Stimulated activated effector memory CD8-positive, alpha-beta T cell treated with anti-CD3 and anti-CD28 coated beads, Interleukin-12 subunit alpha, Interleukin-12 subunit beta, amount 100 ng/mL, for 72 hours (primary cell): ENCODE results near the gene MRPL21.
"Not testable (repeated sequence)": the region's sequence is repeated elsewhere in the genome, so short reads cannot be mapped to it uniquely, and the experiment has no call there.

Source experiments
- ATAC-seq: fragments of 150-1000 bp; cut with Tn5 transposase; 2 replicates; pipeline ENCODE4 v1.10.0; 2021
- DNase-seq, 2 donors: peaks; one replicate each; pipeline ENCODE4 v3.0.0; 2021 to 2022; ENCODE audit warnings: low spot score in 2 of 2
- H3K27ac Mint-ChIP-seq: one replicate; pipeline ENCODE4 v1.8.0; 2022; ENCODE audit warnings: mild to moderate bottlenecking, mixed read lengths
- H3K36me3 Mint-ChIP-seq: one replicate; pipeline ENCODE4 v1.8.0; 2022; ENCODE audit warnings: mild to moderate bottlenecking, mixed read lengths
- H3K4me1 Mint-ChIP-seq: one replicate; pipeline ENCODE4 v1.8.0; 2022; ENCODE audit warnings: mixed read lengths
- H3K4me3 Mint-ChIP-seq: one replicate; pipeline ENCODE4 v1.8.0; 2022; ENCODE audit warnings: mild to moderate bottlenecking, mixed read lengths
- H3K9me3 Mint-ChIP-seq: one replicate; pipeline ENCODE4 v1.8.0; 2022; ENCODE audit warnings: mixed read lengths

The MRPL21 gene

DNA sequence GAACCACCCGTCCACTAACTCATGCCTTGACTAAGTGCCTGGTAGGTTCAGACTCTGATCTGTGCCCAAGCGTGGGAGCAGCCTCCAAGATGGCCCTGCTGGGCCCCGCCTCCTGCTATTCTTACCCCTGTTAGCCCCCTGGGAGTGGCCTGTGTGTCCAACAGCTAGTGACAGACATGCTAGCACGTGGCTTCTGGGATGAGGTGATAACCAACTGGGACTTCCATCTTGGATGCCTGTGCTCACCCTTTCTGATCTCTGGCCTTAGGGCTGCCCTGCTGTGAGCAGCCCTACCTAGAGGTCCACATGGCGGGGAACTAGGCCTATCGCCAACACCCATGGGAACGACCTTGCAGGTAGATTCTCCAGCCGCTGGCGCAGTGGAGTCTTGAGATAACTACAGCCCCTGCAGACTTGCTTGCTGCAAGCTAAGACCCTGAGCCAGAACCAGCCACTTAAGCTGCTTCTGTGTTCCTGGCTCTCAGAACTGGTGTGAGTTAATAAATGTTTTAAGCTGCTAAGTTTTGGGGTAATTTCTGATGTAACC lies 2.7 kb downstream of the MRPL21 start:
- no peak for ATAC-seq
- no peak overlapping the region for H3K27ac Mint-ChIP-seq
- peaks cover 52% of the 10 kb centered on the region for H3K4me1 Mint-ChIP-seq
- H3K4me3 Mint-ChIP-seq = no peak overlapping the region
- H3K9me3 Mint-ChIP-seq = no peaks in the 10 kb centered on the region
- H3K36me3 Mint-ChIP-seq = peaks cover 57% of the 10 kb centered on the region
- no peak for DNase-seq

DNA sequence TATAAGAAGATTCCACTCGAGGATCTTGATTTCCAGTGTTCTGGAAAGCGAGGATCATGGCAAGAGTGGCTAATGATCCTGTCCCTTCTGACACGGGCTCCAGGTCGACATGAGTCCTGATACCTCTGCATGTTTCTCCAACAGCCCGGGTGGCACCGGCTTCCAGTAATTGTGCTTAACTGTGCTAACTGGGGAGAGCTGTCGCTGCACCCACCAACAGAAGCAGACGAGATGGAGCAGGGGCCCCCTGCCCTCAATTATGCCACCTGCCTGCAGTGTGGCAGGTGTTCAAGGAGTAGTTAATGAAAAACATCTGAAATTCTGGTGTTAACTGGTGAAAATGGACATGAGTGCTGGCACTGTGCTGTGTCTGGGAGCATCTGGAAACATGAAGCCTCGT lies 6.2 kb downstream of the MRPL21 start:
- no peak overlapping the region for H3K27ac Mint-ChIP-seq
- no peak for ATAC-seq
- peaks cover 19% of the 10 kb centered on the region for H3K4me1 Mint-ChIP-seq
- no peak for DNase-seq
- H3K36me3 Mint-ChIP-seq = peaks cover 82% of the 10 kb centered on the region
- no peak overlapping the region for H3K4me3 Mint-ChIP-seq
- no peaks in the 10 kb centered on the region for H3K9me3 Mint-ChIP-seq

DNA sequence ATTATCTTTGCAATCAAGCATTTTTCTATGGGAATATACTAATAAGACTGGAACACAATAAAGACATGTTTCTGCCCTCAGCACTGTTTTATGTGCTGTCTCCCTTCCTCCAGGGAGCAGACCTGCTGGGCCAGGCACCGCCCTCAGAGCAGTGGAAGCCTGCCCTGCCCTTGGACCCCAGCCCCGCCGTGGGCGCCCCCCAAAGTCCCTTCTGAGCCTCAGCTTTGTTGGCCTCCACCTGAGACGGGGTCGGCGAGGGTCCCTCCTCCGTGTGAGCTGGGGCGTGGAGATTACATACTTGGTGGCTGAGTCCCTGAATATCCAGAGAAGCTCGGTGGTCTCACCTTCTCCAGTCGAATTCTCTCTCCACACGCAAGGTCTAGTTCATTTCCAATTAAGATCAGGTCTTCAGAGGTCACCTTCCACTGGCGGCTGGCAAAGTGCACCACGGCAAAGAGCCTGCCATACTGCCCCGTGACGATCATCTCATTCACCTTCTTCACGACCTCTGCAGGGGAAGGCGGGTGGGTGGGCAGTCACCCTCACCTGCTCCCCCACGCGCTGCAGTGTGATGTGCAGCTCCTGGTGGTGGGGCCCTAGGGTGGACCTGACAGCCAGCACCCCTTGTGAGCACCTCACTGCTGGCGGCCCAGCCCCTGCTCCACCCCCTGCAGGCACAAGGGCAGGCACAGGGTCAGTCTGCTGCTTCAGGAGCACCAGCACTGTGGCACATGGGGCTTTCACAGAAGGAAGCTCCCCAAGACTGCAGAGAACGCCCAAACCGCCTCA lies 7.3 kb downstream of the MRPL21 start:
- Mint-ChIP-seq H3K4me1 (peaks cover 8% of the 10 kb centered on the region), H3K27ac (no peak overlapping the region), H3K9me3 (no peaks in the 10 kb centered on the region), H3K36me3 (peaks cover 90% of the 10 kb centered on the region), H3K4me3 (no peak overlapping the region)
- no peak for ATAC-seq
- DNase-seq = no peak

DNA sequence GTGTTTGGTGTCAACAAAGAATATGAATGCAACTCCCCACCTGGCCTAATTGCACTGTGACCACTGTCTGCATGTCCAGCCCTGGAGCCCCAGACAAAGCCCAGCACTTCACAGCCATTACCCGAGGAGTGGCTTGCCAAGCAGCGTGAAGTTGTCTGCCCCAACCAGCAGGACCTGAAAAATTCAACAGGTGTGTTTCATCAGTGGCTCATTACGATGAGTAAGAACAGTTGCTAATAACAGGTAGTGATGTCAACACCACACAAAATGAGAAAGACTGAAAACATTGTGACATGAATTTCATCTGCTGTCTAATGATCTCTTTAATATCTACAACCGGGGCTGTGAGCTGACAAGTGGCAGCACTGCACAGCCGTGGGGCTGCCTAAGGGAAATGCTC lies 10.3 kb downstream of the MRPL21 start:
- H3K27ac Mint-ChIP-seq = no peak overlapping the region
- no peaks in the 10 kb centered on the region for H3K4me1 Mint-ChIP-seq
- no peaks in the 10 kb centered on the region for H3K9me3 Mint-ChIP-seq
- ATAC-seq (no peak), DNase-seq (no peak)
- peaks cover 75% of the 10 kb centered on the region for H3K36me3 Mint-ChIP-seq
- H3K4me3 Mint-ChIP-seq = no peak overlapping the region

DNA sequence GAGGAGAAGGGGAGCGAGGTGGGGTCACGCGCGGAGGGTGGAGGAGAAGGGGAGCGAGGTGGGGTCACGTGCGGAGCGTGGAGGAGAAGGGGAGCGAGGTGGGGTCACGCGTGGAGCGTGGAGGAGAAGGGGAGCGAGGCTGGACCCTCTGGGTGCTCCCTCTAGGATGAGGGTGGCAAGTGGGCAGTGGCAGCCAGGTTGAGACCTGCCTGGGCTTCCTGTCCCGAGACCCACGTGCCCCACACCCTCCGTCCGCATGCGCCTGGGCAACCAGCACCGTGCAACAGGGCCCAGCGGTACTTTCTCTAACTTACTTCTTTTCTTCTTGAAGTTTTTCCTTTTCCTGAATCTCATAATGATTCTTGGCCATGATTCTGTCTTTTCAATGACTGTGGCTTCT lies 11.1 kb downstream of the MRPL21 start:
- ATAC-seq = no peak
- DNase-seq = no peak
- no peak overlapping the region for H3K27ac Mint-ChIP-seq
- H3K4me3 Mint-ChIP-seq = no peak overlapping the region
- H3K4me1 Mint-ChIP-seq = no peaks in the 10 kb centered on the region
- H3K9me3 Mint-ChIP-seq = no peaks in the 10 kb centered on the region
- peaks cover 68% of the 10 kb centered on the region for H3K36me3 Mint-ChIP-seq

DNA sequence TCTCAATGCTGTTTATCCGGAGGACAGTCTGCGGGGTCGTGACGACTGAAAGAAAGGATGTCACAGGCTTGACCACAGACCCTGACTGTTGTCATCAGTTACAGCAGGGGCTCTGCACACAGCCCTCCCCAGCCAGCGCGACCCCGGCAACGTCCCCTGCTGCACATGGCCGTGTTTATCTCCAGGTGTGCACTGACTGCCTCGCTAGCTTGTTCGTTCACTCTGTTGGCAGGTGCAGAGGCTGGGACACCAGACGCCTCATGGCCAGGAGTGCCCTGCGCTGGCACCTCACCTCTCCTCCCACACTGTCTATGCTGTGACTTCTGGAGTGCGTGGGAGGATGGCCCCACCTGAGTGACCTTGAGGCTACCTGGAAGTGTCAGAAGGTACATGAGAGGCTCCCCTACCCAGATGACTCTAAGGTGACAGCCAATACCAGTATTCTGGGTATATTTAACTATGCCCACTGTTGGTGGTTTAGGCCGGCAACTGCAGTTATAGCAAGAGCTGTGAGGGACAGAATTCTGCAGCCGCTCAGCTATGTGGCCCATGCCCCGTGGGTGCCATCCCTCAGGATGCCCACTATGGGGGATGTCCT lies 12.2 kb downstream of the MRPL21 start:
- Mint-ChIP-seq H3K27ac (no peak overlapping the region), H3K9me3 (no peaks in the 10 kb centered on the region), H3K36me3 (peaks cover 59% of the 10 kb centered on the region), H3K4me1 (no peaks in the 10 kb centered on the region), H3K4me3 (no peak overlapping the region)
- DNase-seq = no peak
- ATAC-seq = no peak

DNA sequence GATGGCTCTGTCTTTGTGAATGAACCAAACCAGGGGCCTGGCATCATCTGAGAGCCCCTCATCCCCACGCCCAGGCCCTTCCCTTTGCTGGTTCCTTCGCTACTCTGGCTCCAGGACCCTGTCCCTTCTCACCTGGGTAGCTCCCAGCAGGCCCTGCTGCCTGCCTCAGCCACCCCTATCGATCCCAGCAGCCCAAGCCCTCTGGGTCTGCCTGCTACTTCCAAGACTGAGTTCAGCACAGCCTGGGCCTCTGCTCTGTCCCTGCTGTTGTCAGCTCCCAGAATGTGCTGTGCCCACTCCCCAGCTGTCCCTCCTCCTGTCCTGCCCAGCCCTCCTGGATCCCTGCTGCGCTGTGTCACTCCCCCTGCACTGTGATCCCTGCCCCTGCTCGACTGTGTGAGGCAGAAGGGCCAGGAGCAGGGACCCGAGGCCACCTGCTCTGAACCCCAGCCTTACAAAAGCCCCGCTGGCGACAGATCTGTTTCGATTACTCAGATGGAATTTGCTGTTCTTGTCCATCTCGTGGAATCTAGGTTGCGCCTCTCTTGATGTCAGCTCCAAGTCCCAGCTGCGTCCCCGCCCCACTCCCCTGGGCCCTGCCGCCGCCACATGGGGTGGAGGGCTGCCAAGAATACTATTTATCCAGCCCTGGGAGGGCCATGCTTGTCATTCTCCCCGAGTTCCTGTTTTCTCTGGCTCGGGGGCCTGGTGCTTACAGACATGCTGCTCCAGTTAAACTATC lies 13.0 kb downstream of the MRPL21 start:
- peaks cover 51% of the 10 kb centered on the region for H3K36me3 Mint-ChIP-seq
- DNase-seq (no peak), ATAC-seq (no peak)
- no peaks in the 10 kb centered on the region for H3K4me1 Mint-ChIP-seq
- no peaks in the 10 kb centered on the region for H3K9me3 Mint-ChIP-seq
- H3K4me3 Mint-ChIP-seq = no peak overlapping the region
- H3K27ac Mint-ChIP-seq = peak overlapping the region; percentile 48

DNA sequence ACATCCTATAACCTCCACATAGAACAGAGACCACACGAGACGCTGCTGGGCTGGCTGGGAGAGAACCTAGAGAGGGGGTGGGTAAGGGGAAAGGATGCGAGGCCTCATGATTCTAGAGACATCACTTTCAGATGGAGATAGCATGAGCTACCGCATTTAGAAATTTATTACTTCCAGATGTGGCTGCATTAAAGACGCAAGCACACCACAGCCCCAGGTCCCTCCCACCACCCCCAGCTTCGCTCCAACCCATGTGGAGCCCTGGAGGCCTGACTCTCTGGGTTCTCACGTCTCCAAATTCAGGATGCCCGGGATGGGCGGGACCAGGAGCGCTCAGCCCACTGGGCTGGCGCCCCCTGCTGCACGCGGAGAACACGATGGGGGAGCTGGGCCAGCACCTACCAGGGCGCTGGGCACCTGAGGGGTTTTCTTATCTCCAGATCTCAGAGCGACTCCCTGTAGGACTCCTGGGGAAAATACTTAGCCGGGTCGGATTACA lies 13.6 kb downstream of the MRPL21 start:
- Mint-ChIP-seq H3K4me1 (no peaks in the 10 kb centered on the region), H3K9me3 (no peaks in the 10 kb centered on the region), H3K4me3 (no peak overlapping the region), H3K36me3 (peaks cover 45% of the 10 kb centered on the region), H3K27ac (no peak overlapping the region)
- ATAC-seq (no peak), DNase-seq (no peak)

DNA sequence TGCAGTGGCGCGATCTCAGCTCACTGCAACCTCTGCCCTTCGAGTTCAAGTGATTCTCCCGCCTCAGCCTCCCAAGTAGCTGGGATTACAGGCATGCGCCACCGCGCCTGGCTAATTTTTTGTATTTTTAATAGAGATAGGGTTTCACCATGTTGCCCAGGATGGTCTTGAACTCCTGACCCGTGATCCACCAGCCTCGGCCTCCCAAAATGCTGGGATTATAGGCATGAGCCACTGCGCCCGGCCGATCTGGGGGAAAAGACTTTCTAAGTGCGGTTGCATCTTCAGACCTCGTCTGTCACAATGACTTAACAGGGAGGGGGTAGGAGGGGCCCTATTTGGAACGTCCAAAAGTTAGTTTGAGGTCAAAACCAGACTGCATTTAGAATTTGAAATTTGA lies 18.8 kb downstream of the MRPL21 start:
- not testable (repeated sequence) for H3K4me1 Mint-ChIP-seq, H3K4me3 Mint-ChIP-seq, DNase-seq, ATAC-seq, H3K9me3 Mint-ChIP-seq, H3K27ac Mint-ChIP-seq, H3K36me3 Mint-ChIP-seq

DNA sequence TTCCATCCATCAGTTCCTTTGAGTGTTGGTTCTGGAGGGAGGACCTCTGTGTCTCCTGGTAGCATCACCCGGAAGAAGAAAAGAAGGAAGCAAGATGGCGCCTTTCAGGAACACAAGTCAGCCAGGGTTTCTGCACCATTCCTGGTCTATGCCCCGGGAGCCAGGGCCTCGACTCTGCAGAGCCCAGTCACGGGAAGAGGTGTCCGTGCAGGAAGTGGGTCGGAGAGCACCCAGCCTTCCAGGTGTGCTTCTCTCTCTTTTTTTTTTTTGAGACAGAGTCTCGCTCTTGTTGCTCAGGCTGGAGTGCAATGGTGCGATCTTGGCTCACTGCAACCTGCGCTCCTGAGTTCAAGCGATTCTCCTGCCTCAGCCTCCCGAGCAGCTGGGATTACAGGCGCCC lies 21.2 kb downstream of the MRPL21 start:
- Mint-ChIP-seq H3K27ac (no peak overlapping the region), H3K4me1 (no peaks in the 10 kb centered on the region), H3K4me3 (no peak overlapping the region), H3K36me3 (peaks cover 6% of the 10 kb centered on the region), H3K9me3 (no peaks in the 10 kb centered on the region)
- ATAC-seq (no peak), DNase-seq (no peak)

DNA sequence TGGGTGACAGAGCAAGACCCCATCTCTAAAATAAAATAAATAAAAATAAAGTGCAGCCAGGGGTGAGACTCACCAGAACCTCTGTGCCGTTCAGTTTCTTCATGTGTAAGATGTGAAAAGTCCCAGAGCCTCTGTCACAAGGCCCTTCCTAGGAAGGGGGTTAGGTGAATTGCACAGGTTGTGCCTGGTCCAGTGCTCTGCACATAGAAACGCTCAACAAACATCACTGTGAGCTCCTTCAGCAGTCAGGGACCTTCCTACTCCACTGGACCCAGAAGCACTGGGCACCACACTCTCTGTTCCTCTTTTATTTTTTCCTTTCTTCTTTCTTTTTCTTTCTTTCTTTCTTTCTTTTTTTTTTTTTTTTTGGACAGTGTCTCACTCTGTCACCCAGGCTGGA lies 22.3 kb downstream of the MRPL21 start:
- Mint-ChIP-seq H3K4me1 (no peaks in the 10 kb centered on the region), H3K36me3 (peaks cover 6% of the 10 kb centered on the region)
- ATAC-seq = no peak

DNA sequence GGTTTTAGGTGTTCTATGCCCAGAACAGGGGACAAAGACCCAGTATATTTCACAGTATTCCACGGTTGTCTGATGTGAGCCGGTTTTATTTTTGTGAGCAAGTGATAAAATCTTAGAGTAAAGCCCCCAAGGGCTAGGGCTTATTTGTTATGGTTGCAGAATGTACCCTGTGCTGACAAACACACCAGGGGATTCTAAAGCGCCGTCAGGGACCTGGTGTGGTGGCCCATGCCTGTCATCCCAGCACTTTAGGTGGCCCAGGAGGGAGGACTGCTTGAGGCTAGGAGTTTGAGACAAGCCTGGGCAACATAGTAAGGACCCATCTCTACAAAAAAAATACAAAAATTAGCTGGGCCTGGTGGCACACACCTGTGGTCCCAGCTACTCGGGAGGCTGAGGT lies 22.8 kb downstream of the MRPL21 start:
- Mint-ChIP-seq H3K9me3 (no peaks in the 10 kb centered on the region), H3K4me1 (no peaks in the 10 kb centered on the region), H3K36me3 (peaks cover 6% of the 10 kb centered on the region), H3K27ac (no peak overlapping the region), H3K4me3 (no peak overlapping the region)
- ATAC-seq = no peak
- no peak for DNase-seq

More for the DNA sequence above, 22.3 kb downstream of the MRPL21 start:
- Mint-ChIP-seq H3K4me3 (no peak overlapping the region), H3K27ac (no peak overlapping the region), H3K9me3 (no peaks in the 10 kb centered on the region)
- no peak for DNase-seq

DNA sequence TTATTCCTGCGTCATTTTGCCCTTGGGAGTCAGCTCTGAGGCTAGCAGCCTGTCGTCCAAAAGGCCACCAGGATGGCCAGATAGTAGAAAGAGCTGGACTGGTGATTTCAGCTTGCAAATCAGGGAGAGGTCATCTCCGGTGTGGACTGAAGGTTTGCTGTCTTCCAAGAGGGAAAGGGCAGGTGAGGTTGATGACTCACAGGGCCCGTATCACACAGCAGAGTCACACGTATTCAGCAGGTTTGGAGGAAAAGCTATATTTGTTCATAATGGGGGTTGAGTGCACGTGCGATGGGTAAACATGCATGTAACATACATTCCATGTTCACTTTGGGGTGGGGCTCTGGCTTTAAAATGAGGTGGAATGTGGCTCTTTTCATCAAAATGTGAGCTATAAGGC lies 25.6 kb downstream of the MRPL21 start:
- Mint-ChIP-seq H3K27ac (no peak overlapping the region), H3K9me3 (no peaks in the 10 kb centered on the region), H3K36me3 (no peaks in the 10 kb centered on the region), H3K4me3 (no peak overlapping the region), H3K4me1 (no peaks in the 10 kb centered on the region)
- no peak for DNase-seq
- no peak for ATAC-seq

DNA sequence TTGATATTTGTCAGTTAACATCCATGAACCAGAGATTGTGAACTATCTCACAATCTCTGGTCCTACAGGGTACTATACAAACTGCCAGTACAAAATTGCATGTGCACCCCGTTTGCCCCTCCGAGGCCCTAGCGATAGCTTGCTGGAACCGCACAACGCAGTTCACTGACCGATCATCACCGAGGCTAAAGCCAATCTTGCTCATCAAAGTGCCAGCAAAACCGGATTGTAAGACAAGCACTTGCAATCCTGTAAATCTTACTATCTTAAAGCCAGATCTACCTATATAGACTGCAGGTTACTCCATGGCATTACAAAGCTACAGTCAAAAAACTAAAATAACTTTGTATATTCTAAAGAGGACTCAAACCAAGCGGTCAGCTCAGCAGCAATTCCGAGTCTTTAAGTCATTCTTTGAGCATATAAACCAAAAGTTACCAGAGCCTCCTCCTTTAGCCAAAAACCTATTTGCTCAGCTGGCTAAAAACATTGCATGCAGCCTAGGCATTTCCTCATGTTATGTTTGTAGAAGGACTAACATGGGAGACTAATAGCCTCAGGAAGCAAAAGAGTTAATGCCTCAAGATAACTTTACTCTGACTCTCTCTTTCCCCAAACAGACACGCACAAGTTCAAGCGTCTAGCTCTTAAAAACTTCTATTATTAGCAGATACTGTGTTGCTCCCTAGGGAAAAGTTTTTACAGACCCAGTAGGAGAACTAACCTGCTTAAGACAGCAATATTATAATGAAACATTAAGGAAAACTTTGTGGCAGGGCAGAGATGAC lies 31.2 kb downstream of the MRPL21 start:
- no peaks in the 10 kb centered on the region for H3K36me3 Mint-ChIP-seq
- no peak for ATAC-seq
- H3K27ac Mint-ChIP-seq = no peak overlapping the region
- peaks cover 13% of the 10 kb centered on the region for H3K4me1 Mint-ChIP-seq
- DNase-seq = no peak
- H3K9me3 Mint-ChIP-seq = no peaks in the 10 kb centered on the region
- no peak overlapping the region for H3K4me3 Mint-ChIP-seq

DNA sequence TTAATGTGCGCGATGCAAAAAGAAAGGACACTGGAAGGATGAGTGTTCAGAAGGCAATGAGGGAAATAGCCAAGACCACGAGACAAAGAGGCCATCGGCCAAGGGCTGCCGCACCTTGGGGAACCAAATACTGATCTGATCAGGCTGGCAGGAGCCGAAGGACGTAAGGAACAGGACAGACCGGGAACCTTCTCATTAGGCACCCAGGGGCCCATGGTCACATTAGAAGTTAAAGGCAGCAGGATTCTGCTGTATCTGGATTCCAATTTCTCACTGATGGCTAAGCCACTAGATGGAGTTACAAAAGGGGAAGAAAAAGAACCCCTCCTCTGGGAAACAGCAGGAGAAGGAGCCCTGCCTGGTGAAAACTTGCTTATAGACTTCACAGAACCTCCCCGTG lies 33.2 kb downstream of the MRPL21 start:
- DNase-seq = no peak
- Mint-ChIP-seq H3K27ac (no peak overlapping the region), H3K9me3 (no peaks in the 10 kb centered on the region), H3K36me3 (no peaks in the 10 kb centered on the region), H3K4me3 (peak overlapping the region; percentile 80), H3K4me1 (peaks cover 13% of the 10 kb centered on the region)
- ATAC-seq = no peak
